ENCODE results near the gene AP3M1. TPM values are rescaled to one million over a fixed set of nuclear protein-coding genes. Genes with fewer than 3 reads are reported as not detected.

The AP3M1 gene
- total RNA-seq, 4 donors from 2014 or later, result 23.8 to 33.6 (median 26.5) TPM

DNA sequence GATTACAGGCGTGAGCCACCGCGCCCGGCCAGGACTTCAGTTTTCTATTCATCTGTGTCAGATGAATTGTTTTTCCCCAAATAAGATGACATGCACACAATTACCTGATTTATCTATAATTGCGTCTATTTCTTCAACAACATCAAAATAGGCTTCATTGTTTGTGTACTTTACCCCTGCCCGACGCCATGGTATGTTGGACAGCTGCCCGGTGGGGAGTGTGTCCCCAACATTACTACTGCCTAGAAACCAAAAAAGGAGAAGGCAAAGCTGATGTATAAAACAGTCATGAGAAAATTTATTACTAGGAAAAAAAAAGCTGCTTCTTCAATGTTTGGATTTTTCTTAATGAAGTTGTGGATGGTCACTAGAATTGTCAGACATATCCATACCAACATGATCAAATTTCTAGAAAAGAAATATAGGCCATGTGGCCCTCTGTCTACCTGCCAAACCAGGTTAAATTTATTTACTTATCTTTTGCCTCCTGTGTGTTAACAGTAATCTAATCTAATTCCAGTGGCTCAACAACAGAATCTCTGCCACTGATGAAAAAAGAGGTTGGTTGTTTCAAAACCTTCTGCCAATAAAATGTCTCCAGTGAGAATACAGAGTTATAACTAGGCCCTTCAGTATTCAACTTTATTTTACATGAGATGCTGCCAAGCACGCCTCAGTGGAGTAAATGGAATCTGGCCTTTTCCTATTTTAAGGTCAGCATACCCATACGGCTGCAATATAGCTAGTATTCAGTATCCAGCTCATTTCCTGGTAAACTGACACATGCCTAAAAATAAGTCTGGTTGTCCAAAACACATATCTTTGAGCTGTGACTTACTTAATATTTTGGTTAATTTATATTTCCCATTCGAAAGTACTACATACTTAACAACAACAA is 16.5 kb downstream of the AP3M1 start:
- TF ChIP-seq, protein P1, sequence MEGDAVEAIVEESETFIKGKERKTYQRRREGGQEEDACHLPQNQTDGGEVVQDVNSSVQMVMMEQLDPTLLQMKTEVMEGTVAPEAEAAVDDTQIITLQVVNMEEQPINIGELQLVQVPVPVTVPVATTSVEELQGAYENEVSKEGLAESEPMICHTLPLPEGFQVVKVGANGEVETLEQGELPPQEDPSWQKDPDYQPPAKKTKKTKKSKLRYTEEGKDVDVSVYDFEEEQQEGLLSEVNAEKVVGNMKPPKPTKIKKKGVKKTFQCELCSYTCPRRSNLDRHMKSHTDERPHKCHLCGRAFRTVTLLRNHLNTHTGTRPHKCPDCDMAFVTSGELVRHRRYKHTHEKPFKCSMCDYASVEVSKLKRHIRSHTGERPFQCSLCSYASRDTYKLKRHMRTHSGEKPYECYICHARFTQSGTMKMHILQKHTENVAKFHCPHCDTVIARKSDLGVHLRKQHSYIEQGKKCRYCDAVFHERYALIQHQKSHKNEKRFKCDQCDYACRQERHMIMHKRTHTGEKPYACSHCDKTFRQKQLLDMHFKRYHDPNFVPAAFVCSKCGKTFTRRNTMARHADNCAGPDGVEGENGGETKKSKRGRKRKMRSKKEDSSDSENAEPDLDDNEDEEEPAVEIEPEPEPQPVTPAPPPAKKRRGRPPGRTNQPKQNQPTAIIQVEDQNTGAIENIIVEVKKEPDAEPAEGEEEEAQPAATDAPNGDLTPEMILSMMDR (IDR thresholded peaks at IDR 0.05), result no peak
- DNase-seq (ENCODE audit: low spot score) (no peak), ATAC-seq (ENCODE audit: low FRiP score) (no peak)

DNA sequence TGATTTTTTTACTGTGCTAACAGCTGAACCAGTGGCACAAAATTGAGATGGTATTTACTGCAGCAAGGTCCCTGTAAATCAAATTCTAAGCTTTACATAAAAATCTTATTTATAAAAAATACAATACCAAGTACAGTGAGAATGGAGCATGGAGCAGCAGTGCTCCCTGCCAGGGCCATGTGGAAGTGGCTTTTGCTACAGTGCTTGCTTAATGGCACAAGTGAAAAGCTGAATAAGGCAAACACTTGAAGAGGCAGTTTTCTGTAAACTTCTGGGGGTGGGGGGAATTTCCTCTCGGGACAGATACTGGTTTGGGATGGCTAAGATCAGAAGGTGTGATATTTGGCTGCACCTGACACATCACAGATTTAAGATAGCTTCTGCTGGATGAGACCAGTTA is 27.5 kb downstream of the AP3M1 start:
- ATAC-seq (ENCODE audit: low FRiP score), result no peak
- DNase-seq (ENCODE audit: low spot score), result no peak
- TF ChIP-seq, protein P1 (IDR thresholded peaks at IDR 0.05), result no peak

DNA sequence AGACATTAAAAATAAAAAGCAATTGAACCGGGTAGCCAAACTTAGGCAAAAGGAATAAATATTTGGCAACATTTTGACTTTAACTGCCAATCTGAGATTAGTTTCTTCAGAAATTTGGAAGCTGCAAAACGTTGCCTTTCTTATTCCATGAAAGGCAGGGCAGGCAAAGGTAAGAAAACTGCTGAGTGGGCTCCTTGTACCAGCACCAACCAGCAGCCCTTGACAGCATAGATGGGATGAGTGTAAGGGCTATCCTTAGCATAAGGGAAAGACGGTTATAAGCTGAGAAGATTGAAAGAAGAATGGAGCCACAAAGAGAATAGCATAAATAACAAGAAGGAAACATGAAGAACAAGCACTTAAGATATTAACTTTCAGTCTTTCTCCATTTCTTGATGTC is 28.6 kb downstream of the AP3M1 start:
- DNase-seq (ENCODE audit: low spot score), result no peak
- ATAC-seq (ENCODE audit: low FRiP score), result no peak
- TF ChIP-seq, protein P1 (IDR thresholded peaks at IDR 0.05), result no peak

DNA sequence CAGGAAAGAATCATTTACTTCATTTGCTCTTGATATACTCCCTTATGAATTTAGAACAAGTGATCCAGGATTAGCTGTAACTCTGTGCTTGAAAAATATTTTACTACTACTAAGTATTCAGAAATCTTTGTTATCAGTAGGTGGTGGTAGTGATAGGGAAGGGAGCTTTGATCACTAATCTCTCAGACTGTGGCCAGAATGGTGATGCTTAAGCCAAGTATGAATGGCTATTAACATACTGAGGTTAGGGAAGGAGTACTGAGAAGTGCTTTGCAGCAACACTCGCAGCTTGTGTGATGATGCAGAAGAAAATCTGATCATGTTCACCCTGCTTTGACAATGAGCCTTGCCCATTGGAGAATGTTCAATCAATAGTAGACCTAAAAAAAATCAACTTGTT is 29.3 kb downstream of the AP3M1 start:
- DNase-seq (ENCODE audit: low spot score) (no peak), ATAC-seq (ENCODE audit: low FRiP score) (no peak)
- TF ChIP-seq, protein P1 (IDR thresholded peaks at IDR 0.05), result no peak

DNA sequence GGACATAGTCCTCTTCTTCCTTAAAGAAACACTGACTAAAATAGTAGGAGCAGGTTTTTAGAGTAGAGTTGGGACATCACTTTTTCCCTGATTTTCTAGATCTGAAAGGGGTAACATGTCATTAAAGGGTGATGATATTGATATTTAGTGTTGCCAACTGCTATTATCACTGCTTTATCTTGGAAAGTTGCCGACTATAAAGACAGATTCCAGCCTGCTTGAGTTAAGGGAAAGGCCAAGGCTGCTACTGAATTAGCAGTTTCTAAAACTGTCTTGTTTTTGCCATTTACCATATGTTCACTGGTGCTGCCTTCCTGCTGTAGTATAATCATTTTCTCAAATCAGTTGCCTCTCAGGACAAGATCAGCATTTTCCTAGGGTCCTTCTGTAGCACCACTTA is 29.7 kb downstream of the AP3M1 start:
- DNase-seq (ENCODE audit: low spot score) (no peak), ATAC-seq (ENCODE audit: low FRiP score) (no peak)
- TF ChIP-seq, protein P1 (IDR thresholded peaks at IDR 0.05), result no peak

DNA sequence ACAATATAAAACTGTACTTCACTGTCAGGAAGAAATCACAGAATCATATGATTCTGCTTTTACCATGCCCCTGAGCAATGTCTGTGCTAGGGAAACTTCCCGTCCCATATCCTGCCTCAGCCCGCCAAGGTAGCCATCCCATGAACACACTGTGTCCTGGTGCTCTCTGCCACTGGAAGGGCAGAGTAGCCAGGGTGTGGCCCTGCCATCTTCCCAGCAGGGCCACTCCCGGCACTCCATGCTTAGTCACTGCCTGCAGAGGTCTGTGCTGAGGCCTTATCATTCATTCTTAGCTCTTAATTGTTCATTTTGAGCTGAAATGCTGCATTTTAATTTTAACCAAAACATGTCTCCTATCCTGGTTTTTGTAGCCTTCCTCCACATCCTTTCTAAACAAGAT is 31.8 kb downstream of the AP3M1 start:
- no peak for ATAC-seq (ENCODE audit: low FRiP score)
- DNase-seq (ENCODE audit: low spot score), result no peak
- TF ChIP-seq, protein P1 (IDR thresholded peaks at IDR 0.05), result no peak

DNA sequence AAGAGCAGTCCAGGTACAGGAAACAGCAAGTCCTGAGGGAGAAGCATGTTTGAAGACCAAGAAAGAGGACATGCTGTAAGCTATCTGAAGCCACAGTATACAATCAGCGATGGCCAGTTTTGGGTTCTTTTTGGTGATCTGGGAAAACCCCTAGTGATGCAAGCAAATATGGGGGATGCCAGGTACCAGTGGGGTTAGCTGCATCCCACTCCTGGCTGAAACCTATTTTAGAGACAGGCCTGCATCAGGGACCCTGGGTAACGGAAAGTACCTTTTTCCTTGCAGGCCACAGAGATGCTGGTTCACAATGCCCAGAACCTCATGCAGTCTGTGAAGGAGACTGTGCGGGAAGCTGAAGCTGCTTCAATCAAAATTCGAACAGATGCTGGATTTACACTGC is 32.9 kb downstream of the AP3M1 start:
- DNase-seq (ENCODE audit: low spot score), result no peak
- TF ChIP-seq, protein P1 (IDR thresholded peaks at IDR 0.05), result no peak
- ATAC-seq (ENCODE audit: low FRiP score), result peak; percentile 22

Data from omental fat pad (tissue), 4 donors.